Spleen (tissue), 7 donors: ENCODE results near the gene ACVR2B.

Source experiments
- POLR2A ChIP-seq, 3 donors: fragments of 450-650 bp; IDR thresholded peaks; one replicate each; pipeline ENCODE4 v1.5.1; 2017; ENCODE audit warnings: antibody characterized with exemption in 3 of 3, mild to moderate bottlenecking in 1 of 3
- TF ChIP-seq, protein P1 (sequence below), 11 experiments: fragments of 200-600 bp in 7 of 11; fragments of 450-650 bp in 4 of 11; sonication (generic) in 4 of 11; IDR thresholded peaks in 8 of 11; conservative IDR thresholded peaks in 3 of 11; 1 replicate in 7 of 11; 2 replicates in 4 of 11; pipeline versions ENCODE4 v1.4.0 to v1.8.0; 2016 to 2021; ENCODE audit warnings: antibody characterized with exemption in 11 of 11, inconsistent platforms in 4 of 11, mild to moderate bottlenecking in 1 of 11
- donor health status: DM: no; HTN: no; CAD: no; lungs with moderate emphysema.
- donor health status: DM: no; HTN: no; CAD: no.
- donor health status: DM: no; HTN: no; CAD: no.

DNA sequence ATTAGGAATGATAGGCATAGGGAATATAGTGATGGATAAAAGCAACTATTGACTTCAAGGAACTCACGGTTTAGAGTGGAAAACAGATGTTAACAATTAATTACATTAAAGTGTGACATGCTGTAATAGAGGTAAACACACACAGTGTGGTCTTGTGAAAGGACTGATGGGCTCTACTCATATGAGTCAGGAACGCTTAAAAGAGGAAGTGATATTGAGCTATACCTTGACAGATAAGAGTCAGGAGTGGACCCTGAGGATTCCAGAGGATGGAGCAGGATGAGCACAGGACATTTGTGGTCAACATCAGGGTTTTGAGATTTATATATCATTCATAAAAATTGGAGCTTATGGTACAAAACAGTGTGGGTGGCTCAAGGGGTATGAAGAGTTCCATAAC, 53.4 kb downstream of the ACVR2B start:
- TF ChIP-seq, protein P1, sequence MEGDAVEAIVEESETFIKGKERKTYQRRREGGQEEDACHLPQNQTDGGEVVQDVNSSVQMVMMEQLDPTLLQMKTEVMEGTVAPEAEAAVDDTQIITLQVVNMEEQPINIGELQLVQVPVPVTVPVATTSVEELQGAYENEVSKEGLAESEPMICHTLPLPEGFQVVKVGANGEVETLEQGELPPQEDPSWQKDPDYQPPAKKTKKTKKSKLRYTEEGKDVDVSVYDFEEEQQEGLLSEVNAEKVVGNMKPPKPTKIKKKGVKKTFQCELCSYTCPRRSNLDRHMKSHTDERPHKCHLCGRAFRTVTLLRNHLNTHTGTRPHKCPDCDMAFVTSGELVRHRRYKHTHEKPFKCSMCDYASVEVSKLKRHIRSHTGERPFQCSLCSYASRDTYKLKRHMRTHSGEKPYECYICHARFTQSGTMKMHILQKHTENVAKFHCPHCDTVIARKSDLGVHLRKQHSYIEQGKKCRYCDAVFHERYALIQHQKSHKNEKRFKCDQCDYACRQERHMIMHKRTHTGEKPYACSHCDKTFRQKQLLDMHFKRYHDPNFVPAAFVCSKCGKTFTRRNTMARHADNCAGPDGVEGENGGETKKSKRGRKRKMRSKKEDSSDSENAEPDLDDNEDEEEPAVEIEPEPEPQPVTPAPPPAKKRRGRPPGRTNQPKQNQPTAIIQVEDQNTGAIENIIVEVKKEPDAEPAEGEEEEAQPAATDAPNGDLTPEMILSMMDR (IDR thresholded peaks at IDR 0.05 in 8 of 11, conservative IDR thresholded peaks at IDR 0.05 in 3 of 11): no peak
- TF ChIP-seq POLR2A (IDR thresholded peaks at IDR 0.05): no peak
